CD4-positive, alpha-beta T cell treated with Interleukin-15 for 4 hours (primary cell): ENCODE measurements around the gene SNRNP70.

Experiments
- DNase-seq: peaks from one replicate; pipeline ENCODE4 v3.0.0-alpha.2; 2020; ENCODE audit warnings: low spot score

The SNRNP70 gene

GRCh38 chr19:49148044-49148682 is 62.9 kb downstream of the SNRNP70 start:
- no peak for DNase-seq

GRCh38 chr19:49148784-49149651 is 63.8 kb downstream of the SNRNP70 start:
- peak; percentile 76 for DNase-seq

GRCh38 chr19:49149652-49150105 is 64.4 kb downstream of the SNRNP70 start:
- no peak for DNase-seq

- DNase-seq, result peak; percentile 29
Observed at GRCh38 chr19:49150106-49150943, 65.1 kb downstream of the SNRNP70 start.

GRCh38 chr19:49150944-49151243 is 65.6 kb downstream of the SNRNP70 start:
- DNase-seq, result no peak

- no peak for DNase-seq
Observed at GRCh38 chr19:49151267-49152118, 66.2 kb downstream of the SNRNP70 start.

- no peak for DNase-seq
Observed at GRCh38 chr19:49152119-49152550, 66.9 kb downstream of the SNRNP70 start.

- no peak for DNase-seq
Observed at GRCh38 chr19:49153167-49153809, 68.0 kb downstream of the SNRNP70 start.

- DNase-seq, result no peak
Observed at GRCh38 chr19:49154279-49154678, 69.0 kb downstream of the SNRNP70 start.

GRCh38 chr19:49155005-49155819 is 70.0 kb downstream of the SNRNP70 start, which contains the start of gene HRC:
Gene HRC, minus strand, starts transcription at chr19:49155396. Its CDS starts 159 bp downstream, at chr19:49155237.
- DNase-seq, result no peak

GRCh38 chr19:49155820-49156346 is 70.6 kb downstream of the SNRNP70 start:
- DNase-seq, result no peak

- DNase-seq, result peak; percentile 12
Observed at GRCh38 chr19:49157445-49158224, 72.4 kb downstream of the SNRNP70 start, which contains the start of gene TRPM4. Gene TRPM4, plus strand, starts transcription at chr19:49157792. Its CDS starts 75 bp downstream, at chr19:49157867.
